ENCODE data around the gene TMEM131. TPM values are rescaled to one million over a fixed set of nuclear protein-coding genes. Genes with fewer than 3 reads are reported as not detected.

The TMEM131 gene
- total and polyA plus RNA-seq, 10 of the 15 experiments (the other 5 are each of a cell fraction or from before 2014, with no cell fraction given): 6.0 to 48.2 (median 23.2) TPM

- TF ChIP-seq SIX5 (IDR thresholded peaks at IDR 0.05; ENCODE audit: low read depth, low read length, severe bottlenecking): no peak
- no peak for TF ChIP-seq YBX1 (IDR thresholded peaks at IDR 0.05)
- TF ChIP-seq E4F1 (IDR thresholded peaks at IDR 0.05; ENCODE audit: borderline replicate concordance, partially characterized antibody): no peak
- TF ChIP-seq NFYA (IDR thresholded peaks at IDR 0.05; ENCODE audit: borderline replicate concordance, low read depth, low read length): no peak
Observed at GRCh38 chr2:97716695-97717612, 278.8 kb downstream of the TMEM131 start (continued).

GRCh38 chr2:97715951-97716694, 279.6 kb downstream of the TMEM131 start:
- no peak overlapping the region for H3K9ac ChIP-seq (ENCODE audit: control insufficient read depth, insufficient read depth, low read length)
- FAIRE-seq: no peak
- in situ Hi-C loops (cut with MboI): no loop called here
- WGBS (ENCODE audit: insufficient coverage, insufficient replicate concordance, low lambda C conversion rate, missing lambda C conversion rate): 64% methylated on average over 9 of the region's 9 CpGs
- H3K27me3 ChIP-seq (replicated peaks in 1 of 2; ENCODE audit: control insufficient read depth in 2 of 2, insufficient read depth in 2 of 2, low read length in 1 of 2): no peaks in the 10 kb centered on the region
- no peak for DNase-seq (ENCODE audit: low read depth, low spot score)
- POLR2A ChIA-PET: no interaction called here
- RAD21 ChIA-PET (ENCODE audit: unreplicated experiment): no interaction called here
- no peak overlapping the region for H3K4me3 ChIP-seq
- intact Hi-C loops (cut with micrococcal nuclease; ENCODE audit: unreplicated experiment): no loop called here
- no peak overlapping the region for H3K27ac ChIP-seq (ENCODE audit: control insufficient read depth, insufficient read depth)
- CTCF ChIA-PET: interaction anchor here (1.1 kb wide), 1 partner anchor 13 kb away, joined by 3 read pairs; no protein-coding TSS in a partner anchor
- H3K79me2 ChIP-seq (ENCODE audit: control insufficient read depth, insufficient read depth, low read length): no peaks in the 10 kb centered on the region
- no peaks in the 10 kb centered on the region for H3K9me3 ChIP-seq (replicated peaks; ENCODE audit: control insufficient read depth, insufficient read depth, low read length)
- H3K4me1 ChIP-seq (ENCODE audit: control insufficient read depth, insufficient read depth, low read length): peaks cover 12% of the 10 kb centered on the region; the same call in 1 of the 2 replicates
- TF ChIP-seq STAT1 (conservative IDR thresholded peaks at IDR 0.05): no peak
- TF ChIP-seq ZBTB40 (IDR thresholded peaks at IDR 0.05; ENCODE audit: borderline replicate concordance): no peak
- TF ChIP-seq ESRRA (IDR thresholded peaks at IDR 0.05; ENCODE audit: low read length): no peak
- no peak for TF ChIP-seq FOXM1 (IDR thresholded peaks at IDR 0.05; ENCODE audit: low read depth, low read length)
- TF ChIP-seq NKRF (conservative IDR thresholded peaks at IDR 0.05): no peak
- H3K4me2 ChIP-seq (ENCODE audit: control insufficient read depth, insufficient read depth): no peak overlapping the region
- H3K36me3 ChIP-seq (ENCODE audit: control insufficient read depth in 2 of 2, insufficient read depth in 2 of 2, low read length in 1 of 2): no peaks in the 10 kb centered on the region
- ATAC-seq: no peak
- BruUV-seq (replicated peaks): no TSS peak
- H2AFZ ChIP-seq (ENCODE audit: control insufficient read depth, low read depth, low read length): no peak overlapping the region
- SMC1A ChIA-PET (ENCODE audit: uncharacterized antibody, unreplicated experiment): no interaction called here
- no peaks in the 10 kb centered on the region for H4K20me1 ChIP-seq (ENCODE audit: control insufficient read depth, insufficient read depth)

All from GM12878 (cell line).